GM21723 (cell line): ENCODE measurements around the gene CNOT9.
A peak's percentile ranks its signal among the peaks of the same experiment; 100 is the strongest.
"Not testable (repeated sequence)": the region's sequence is repeated elsewhere in the genome, so short reads cannot be mapped to it uniquely, and the experiment has no call there.

Experiments used
- ATAC-seq: cut with Tn5 transposase; IDR thresholded peaks from one replicate; pipeline ENCODE4 v1.9.1; 2021; ENCODE audit warnings: mild to moderate bottlenecking, moderate library complexity; ENCODE audit not compliant: unreplicated experiment

CNOT9 gene

GRCh38 chr2:218568190-218569037 lies at the start of gene CNOT9, which contains the start of gene USP37:
CNOT9 (plus strand) TSS chr2:218568839; CDS start chr2:218568955, 116 bp downstream.
USP37 (minus strand) TSS chr2:218568351; CDS start chr2:218558653, 9,698 bp downstream.
- peak; percentile 76 for ATAC-seq

- no peak for ATAC-seq
Measured at GRCh38 chr2:218518876-218519275, 49.8 kb upstream of the CNOT9 start.

GRCh38 chr2:218523651-218524050 lies 45.0 kb upstream of the CNOT9 start:
- ATAC-seq = no peak

GRCh38 chr2:218528409-218528808 lies 40.2 kb upstream of the CNOT9 start:
- not testable (repeated sequence) for ATAC-seq

GRCh38 chr2:218529990-218530389 lies 38.6 kb upstream of the CNOT9 start:
- no peak for ATAC-seq

GRCh38 chr2:218536804-218537494 lies 31.7 kb upstream of the CNOT9 start:
- ATAC-seq = no peak

- ATAC-seq = no peak
Measured at GRCh38 chr2:218540015-218540414, 28.6 kb upstream of the CNOT9 start.

- no peak for ATAC-seq
Measured at GRCh38 chr2:218546012-218546411, 22.6 kb upstream of the CNOT9 start.

- ATAC-seq = no peak
Measured at GRCh38 chr2:218547511-218547910, 21.1 kb upstream of the CNOT9 start.

- ATAC-seq = no peak
Measured at GRCh38 chr2:218547978-218548377, 20.7 kb upstream of the CNOT9 start.

GRCh38 chr2:218554225-218554624 lies 14.4 kb upstream of the CNOT9 start:
- not testable (repeated sequence) for ATAC-seq

- no peak for ATAC-seq
Measured at GRCh38 chr2:218555527-218555926, 13.1 kb upstream of the CNOT9 start.

GRCh38 chr2:218557941-218558340 lies 10.7 kb upstream of the CNOT9 start:
- no peak for ATAC-seq

GRCh38 chr2:218558986-218559385 lies 9.7 kb upstream of the CNOT9 start:
- no peak for ATAC-seq

- no peak for ATAC-seq
Measured at GRCh38 chr2:218564056-218564455, 4.6 kb upstream of the CNOT9 start.

- no peak for ATAC-seq
Measured at GRCh38 chr2:218566296-218566695, 2.3 kb upstream of the CNOT9 start.

- peak; percentile 44 for ATAC-seq
Measured at GRCh38 chr2:218567797-218568189, 846 bp upstream of the CNOT9 start.

GRCh38 chr2:218569038-218569431 lies 396 bp downstream of the CNOT9 start:
- peak; percentile 32 for ATAC-seq

- ATAC-seq = no peak
Measured at GRCh38 chr2:218569661-218570500, 1.2 kb downstream of the CNOT9 start.

- ATAC-seq = no peak
Measured at GRCh38 chr2:218570850-218571249, 2.2 kb downstream of the CNOT9 start.

GRCh38 chr2:218576854-218577253 lies 8.2 kb downstream of the CNOT9 start:
- no peak for ATAC-seq
